Islet precursor cell (in vitro differentiated cells): ENCODE data around the gene DCC.

Experiments used
- DNase-seq: peaks from one replicate; pipeline ENCODE4 v3.0.0-alpha.2; 2018

Gene DCC

GRCh38 chr18:53266850-53267249, 926.9 kb downstream of the DCC start:
- DNase-seq, result no peak

DNA sequence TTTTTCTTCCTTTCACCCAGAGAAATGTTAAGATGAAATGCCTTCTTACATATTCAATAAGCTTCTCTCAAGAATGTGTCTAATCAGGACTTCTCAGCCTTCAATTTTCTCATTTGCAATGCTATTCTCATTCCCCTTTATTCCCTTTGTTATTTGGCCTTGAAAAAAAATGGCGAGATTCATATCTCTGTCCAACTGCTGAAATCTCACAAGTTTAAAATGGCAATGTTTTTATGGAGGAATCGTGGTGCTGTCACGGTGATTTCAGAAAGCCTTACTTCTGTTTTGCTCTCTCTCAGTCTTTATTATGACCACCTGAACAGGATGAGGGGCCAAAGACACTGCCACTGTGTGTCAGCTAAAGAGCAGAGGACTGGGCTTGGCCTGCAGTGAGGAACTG, 928.5 kb downstream of the DCC start:
- DNase-seq, result no peak

DNA sequence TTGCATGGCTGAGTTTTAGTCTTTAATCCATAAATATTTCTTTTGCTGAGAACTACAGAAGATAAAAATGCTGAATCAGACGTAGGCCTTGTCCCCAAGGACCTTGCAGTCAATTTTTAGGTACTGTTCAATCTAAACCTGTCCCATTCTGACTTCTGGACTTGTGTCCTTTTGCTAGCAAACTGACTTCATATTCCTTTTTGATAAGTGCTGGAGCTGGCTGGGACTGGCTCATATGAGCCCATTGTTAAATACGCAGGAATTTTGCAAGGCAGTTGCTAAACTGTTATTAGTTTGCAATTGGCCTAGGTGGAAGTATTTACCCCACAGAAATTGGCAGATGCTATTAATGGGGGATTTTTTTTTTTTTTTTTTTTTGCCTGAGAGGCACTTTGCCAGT, 941.4 kb downstream of the DCC start:
- no peak for DNase-seq

DNA sequence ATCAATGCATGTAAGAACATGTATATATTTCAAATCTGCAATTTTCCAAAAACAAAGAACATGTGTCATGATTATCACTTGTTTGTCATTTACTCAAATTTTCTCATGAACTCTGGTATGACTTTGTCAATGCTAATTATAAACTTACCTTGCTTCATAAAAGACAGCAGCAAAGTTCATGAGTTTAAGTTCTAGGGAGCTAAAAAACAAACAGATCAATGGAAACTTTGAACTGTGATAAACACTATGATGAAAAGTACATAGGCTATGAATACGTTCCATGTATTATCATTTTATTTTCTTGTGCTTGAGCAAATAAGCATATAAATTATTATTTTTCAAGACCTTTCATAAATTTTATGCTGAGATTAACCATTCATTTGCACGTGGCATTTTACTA, 943.7 kb downstream of the DCC start:
- no peak for DNase-seq

GRCh38 chr18:53305461-53305860, 965.5 kb downstream of the DCC start:
- no peak for DNase-seq

- peak; percentile 77 for DNase-seq
Observed at GRCh38 chr18:53319628-53320027, 979.6 kb downstream of the DCC start.

GRCh38 chr18:53322163-53322562, 982.2 kb downstream of the DCC start:
- DNase-seq, result no peak

- DNase-seq, result no peak
Observed at GRCh38 chr18:53324353-53324752, 984.4 kb downstream of the DCC start.

DNA sequence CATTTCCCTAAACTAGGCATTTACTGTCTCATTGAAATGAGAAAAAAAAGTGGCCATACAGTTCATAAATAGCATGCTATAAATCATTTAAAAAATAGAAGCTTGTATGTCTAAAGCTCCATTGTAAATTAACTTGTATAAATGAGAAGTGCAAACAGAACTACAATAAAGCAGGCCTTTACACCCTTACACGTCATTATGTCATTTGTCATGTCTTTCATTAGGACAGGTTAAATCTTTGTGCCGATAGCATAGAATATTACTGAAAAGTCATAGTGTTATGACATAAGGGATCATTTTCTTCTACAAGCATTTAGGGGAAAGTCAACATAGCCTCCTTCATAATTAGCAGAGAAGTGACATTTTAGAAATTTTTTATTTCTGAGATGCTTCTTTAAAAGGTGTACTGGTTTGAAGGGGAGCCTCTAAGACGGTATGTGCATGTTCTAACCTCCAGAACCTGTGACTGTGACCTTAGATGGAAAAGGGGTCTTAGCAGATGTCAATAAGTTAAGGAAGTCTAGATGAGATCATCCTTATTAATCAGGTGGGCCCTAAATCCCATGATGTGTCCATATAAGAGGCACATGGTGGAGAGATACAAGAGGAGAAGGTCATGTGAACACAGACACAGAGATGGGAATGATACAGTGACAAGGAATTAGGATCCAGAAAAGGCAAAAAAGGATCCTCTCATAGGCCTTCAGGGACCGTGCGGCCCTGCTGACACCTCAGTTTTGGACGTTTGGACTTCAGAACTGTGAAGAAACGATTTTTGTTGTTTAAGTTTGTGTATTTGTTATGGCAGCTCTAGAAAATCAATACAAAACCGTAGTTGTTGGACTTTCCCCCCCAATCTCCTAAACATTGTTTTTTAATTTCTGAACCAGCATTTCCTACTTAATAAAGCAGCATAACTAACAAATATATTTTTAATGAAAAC, 1020.8 kb downstream of the DCC start:
- no peak for DNase-seq

DNA sequence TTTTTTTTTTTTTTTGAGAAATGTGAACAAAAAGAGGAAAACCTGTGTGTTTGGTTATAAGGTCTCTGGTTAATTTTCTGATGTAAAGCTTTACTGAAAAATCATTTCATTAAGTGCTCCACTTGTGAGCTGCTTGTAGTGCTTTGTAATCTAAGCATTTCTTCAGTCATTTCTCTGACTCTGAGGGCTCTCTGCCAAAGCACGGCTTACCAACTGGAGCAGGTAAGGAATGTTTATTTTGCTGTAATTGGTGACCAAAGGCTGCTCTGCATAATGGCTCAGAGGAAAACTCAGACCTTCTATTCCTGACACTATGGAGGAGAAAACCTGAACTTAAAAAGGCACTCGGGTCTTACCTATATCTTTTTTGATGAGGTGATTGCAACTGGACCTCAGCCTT, 1035.6 kb downstream of the DCC start:
- DNase-seq, result peak; percentile 49

- no peak for DNase-seq
Observed at GRCh38 chr18:53380063-53380639, 1040.2 kb downstream of the DCC start.

GRCh38 chr18:53382870-53383269, 1042.9 kb downstream of the DCC start:
- DNase-seq, result no peak

DNA sequence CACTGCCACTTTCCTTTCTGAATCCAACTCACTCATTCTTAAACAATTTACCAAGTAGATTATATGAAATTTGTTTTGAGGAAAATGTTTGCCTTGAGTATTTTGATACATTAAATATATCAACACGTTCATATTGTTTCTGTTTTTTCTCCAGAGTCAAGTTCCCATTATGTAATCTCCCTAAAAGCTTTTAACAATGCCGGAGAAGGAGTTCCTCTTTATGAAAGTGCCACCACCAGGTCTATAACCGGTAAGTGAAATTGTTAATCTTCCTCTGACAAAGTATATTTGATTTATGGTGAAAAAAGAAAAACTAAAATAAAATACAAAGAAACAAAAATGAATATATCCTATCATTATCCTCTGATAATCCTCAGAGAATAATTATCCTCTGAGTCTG, 1045.9 kb downstream of the DCC start:
- no peak for DNase-seq

- no peak for DNase-seq
Observed at GRCh38 chr18:53387581-53387980, 1047.6 kb downstream of the DCC start.

DNA sequence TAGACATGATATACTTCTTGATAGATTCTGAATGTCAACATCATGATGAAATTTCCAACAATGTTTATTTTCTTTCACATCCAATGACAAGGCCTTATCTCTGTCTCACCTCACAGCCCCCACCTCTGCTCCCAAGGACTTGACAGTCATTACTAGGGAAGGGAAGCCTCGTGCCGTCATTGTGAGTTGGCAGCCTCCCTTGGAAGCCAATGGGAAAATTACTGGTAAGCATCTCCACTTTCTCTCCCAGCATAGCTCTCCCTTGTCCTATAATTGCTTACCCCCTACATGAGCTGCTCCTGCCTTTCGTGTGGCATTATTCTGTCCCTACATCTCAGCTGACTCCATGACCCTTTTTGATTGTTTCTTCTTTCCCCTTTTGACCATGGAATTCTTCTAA, 1062.7 kb downstream of the DCC start:
- no peak for DNase-seq

GRCh38 chr18:53408271-53408670, 1068.3 kb downstream of the DCC start:
- DNase-seq, result no peak

GRCh38 chr18:53411511-53411910, 1071.5 kb downstream of the DCC start:
- no peak for DNase-seq

DNA sequence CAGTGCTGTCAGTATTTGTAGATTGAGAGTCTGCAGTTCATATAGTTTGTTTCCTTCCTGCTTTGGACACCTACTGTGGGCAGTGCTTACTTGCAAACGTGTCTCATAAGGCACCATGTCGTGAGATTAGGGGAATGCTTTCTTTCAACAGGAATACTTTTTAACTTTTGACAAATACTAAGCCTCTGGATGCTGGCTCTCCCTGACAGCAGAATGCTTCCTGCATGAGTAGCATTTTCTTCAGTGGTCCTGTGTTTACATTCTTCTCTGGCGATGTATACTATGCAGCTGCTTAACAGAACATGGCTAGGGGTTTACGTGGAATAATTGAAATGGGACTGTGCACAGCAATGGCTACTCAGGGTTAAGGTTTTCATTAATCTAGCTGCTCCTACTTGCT, 1077.0 kb downstream of the DCC start:
- peak; percentile 64 for DNase-seq

- DNase-seq, result no peak
Observed at GRCh38 chr18:53421869-53422268, 1081.9 kb downstream of the DCC start.

DNA sequence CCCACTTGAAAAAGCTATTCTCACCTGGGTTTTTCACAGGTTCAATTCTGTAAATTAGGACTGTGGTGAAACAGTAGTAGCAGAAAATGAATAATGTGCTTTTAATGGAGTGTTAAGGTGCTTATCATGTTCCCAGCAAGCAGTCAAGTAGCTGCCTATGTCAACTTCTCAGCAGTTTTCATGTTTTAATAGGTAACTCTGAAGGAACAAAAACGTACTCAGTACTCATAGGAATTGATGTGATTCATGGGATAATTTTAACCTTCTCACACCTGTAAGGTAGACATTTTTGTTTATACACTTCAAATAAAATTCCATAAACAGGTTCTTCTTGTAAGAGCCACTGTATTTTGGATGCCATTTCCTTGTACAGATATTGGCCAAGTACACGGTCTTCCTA, 1082.9 kb downstream of the DCC start:
- DNase-seq, result no peak

DNA sequence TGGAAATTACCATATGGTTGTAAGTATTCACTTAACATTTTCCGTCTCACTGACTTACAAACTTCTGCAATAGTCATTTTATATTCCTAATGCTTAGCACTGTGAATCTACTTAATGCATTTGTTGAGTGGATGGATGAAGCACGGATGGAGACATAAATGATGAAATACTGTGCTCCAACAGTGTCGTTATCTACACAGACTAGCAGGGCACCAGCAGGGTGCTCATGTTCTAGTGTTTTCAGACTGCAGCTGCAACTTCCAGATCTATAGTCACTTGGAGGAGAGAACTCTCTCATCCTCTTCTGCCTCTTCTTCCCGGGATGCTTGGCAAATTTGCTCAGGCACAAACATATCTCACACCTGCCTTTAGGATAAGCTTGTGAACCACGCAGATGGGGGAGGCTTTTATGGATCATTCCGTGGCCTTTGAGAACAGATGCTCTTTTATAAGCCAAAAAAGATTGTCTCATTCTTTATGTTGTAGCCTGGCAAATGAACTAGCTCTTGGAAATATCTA, 1086.7 kb downstream of the DCC start:
- no peak for DNase-seq

GRCh38 chr18:53441761-53442414, 1101.9 kb downstream of the DCC start:
- DNase-seq, result no peak

GRCh38 chr18:53442415-53442783, 1102.4 kb downstream of the DCC start:
- DNase-seq, result no peak

GRCh38 chr18:53443336-53443735, 1103.3 kb downstream of the DCC start:
- no peak for DNase-seq
